Chondrocyte (in vitro differentiated cells): ENCODE measurements around the gene MICAL3. TPM values are rescaled to one million over a fixed set of nuclear protein-coding genes. Genes with fewer than 3 reads are reported as not detected.

Experiments used
- DNase-seq: peaks from one replicate; pipeline ENCODE4 v3.0.0; 2021; ENCODE audit warnings: mixed read lengths, low spot score
- H3K27ac Mint-ChIP-seq: one replicate; pipeline ENCODE4 v1.8.0; 2021; ENCODE audit warnings: mild to moderate bottlenecking, moderate library complexity, mixed read lengths; ENCODE audit not compliant: unreplicated experiment
- H3K27me3 Mint-ChIP-seq: 2 replicates; pipeline ENCODE4 v1.8.0; 2021; ENCODE audit warnings: low read depth, mixed read lengths
- H3K36me3 Mint-ChIP-seq: 2 replicates; pipeline ENCODE4 v1.8.0; 2021; ENCODE audit warnings: low read depth, mixed read lengths
- H3K4me1 Mint-ChIP-seq: 2 replicates; pipeline ENCODE4 v1.8.0; 2021; ENCODE audit warnings: low read depth, mild to moderate bottlenecking, mixed read lengths
- H3K4me3 Mint-ChIP-seq: one replicate; pipeline ENCODE4 v1.8.0; 2021; ENCODE audit warnings: mild to moderate bottlenecking, moderate library complexity, mixed read lengths; ENCODE audit not compliant: unreplicated experiment
- H3K9me3 Mint-ChIP-seq: 2 replicates; pipeline ENCODE4 v1.8.0; 2021; ENCODE audit warnings: low read depth, mixed read lengths
- total RNA-seq: library from RNA; stranded (reverse); gene quantifications from 3 replicates; pipeline ENCODE4 v1.2.1, GENCODE V29; 2021
- TF ChIP-seq, protein P1 (sequence below): fragments of 200-600 bp; sonication (generic); IDR thresholded peaks from 2 replicates; pipeline ENCODE4 v1.5.0; 2021; ENCODE audit warnings: antibody characterized with exemption, mild to moderate bottlenecking, moderate library complexity

The MICAL3 gene
- total RNA-seq, 1 donor from 2014 or later, result 68.2 TPM

DNA sequence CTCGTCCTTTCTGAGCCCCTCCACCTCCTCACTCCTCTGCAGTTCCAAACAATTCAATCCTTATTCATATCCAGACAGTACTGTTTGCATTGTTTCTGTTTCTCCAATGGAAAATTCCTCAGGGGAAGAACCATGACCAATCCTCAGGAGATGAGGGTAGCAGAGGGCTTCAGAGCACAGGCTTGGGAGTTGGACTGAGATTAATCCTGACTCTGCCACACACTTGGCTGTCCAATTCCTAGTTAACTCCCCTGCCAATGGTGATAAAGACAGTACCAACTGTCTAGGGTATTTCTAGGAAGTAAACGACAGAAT is 58.0 kb downstream of the MICAL3 start:
- peaks cover 2% of the 10 kb centered on the region for H3K36me3 Mint-ChIP-seq
- no peak for DNase-seq
- H3K27ac Mint-ChIP-seq, result no peak overlapping the region
- H3K27me3 Mint-ChIP-seq, result no peaks in the 10 kb centered on the region
- peaks cover 49% of the 10 kb centered on the region for H3K4me1 Mint-ChIP-seq
- TF ChIP-seq, protein P1, sequence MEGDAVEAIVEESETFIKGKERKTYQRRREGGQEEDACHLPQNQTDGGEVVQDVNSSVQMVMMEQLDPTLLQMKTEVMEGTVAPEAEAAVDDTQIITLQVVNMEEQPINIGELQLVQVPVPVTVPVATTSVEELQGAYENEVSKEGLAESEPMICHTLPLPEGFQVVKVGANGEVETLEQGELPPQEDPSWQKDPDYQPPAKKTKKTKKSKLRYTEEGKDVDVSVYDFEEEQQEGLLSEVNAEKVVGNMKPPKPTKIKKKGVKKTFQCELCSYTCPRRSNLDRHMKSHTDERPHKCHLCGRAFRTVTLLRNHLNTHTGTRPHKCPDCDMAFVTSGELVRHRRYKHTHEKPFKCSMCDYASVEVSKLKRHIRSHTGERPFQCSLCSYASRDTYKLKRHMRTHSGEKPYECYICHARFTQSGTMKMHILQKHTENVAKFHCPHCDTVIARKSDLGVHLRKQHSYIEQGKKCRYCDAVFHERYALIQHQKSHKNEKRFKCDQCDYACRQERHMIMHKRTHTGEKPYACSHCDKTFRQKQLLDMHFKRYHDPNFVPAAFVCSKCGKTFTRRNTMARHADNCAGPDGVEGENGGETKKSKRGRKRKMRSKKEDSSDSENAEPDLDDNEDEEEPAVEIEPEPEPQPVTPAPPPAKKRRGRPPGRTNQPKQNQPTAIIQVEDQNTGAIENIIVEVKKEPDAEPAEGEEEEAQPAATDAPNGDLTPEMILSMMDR, result no peak
- H3K9me3 Mint-ChIP-seq, result no peaks in the 10 kb centered on the region
- H3K4me3 Mint-ChIP-seq, result no peak overlapping the region

DNA sequence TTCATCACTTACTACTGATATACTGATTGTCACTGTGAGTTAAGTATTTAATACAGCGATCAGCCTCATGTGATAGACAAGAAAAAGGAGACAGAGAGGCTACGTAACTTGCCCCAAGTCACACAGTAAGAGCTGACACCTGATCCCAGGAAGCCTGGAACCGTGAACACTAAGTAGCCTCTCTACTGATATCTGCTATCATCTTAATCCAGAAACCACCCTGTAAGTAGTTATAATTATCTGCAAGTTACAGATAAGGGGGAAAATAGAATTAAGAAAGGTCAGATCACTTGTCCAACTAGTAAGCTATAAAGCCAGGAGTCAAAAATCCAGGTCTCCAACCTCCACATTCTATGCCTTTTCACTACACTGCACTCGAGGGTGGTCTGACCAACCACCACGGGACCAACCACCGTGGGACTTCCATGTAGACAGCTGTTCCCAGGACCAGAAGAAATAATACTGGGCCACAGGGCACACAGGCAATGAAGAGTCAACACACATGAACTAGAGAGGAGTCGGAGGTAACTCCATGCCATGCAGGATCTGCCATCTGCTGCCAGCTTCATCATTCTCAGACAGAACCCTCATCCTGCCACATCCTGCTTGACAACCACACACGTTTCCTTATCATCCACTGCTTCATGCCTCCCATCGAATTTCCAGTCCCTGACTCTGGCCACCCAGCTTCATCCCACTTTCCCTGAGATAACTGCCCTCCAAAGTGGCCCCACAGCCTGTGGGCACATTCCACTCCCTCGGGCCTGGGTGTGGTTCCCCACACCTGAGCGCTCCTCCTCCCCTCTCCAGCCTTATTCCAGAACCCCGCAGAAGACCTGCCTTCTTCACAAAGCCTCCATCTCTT is 58.6 kb downstream of the MICAL3 start:
- no peak overlapping the region for H3K27ac Mint-ChIP-seq
- TF ChIP-seq, protein P1, result no peak
- H3K27me3 Mint-ChIP-seq, result no peaks in the 10 kb centered on the region
- H3K36me3 Mint-ChIP-seq, result peaks cover 2% of the 10 kb centered on the region
- H3K4me3 Mint-ChIP-seq, result no peak overlapping the region
- H3K9me3 Mint-ChIP-seq, result no peaks in the 10 kb centered on the region
- no peak for DNase-seq
- peaks cover 48% of the 10 kb centered on the region for H3K4me1 Mint-ChIP-seq

DNA sequence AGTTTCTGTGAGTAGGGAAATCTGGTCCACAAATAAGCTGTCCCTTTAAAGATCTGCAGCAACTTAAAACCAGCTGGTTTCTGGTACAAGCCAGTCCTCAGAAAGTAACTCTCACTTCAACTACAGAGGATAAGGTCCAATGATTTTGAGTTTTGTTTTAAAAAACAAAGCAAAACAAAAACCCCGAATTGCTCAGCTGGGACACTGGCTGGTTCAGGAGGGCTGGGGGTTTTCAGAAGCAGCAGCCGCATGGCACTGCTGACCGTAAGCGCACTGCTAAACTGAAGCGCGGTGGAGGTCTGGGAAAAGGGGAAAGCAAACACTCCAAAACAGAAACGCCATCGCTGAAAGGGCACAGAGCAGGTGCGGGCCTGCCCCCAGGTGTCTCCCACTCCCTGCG is 59.7 kb downstream of the MICAL3 start:
- DNase-seq, result no peak
- peaks cover 2% of the 10 kb centered on the region for H3K36me3 Mint-ChIP-seq
- no peaks in the 10 kb centered on the region for H3K27me3 Mint-ChIP-seq
- H3K9me3 Mint-ChIP-seq, result no peaks in the 10 kb centered on the region
- H3K4me1 Mint-ChIP-seq, result peaks cover 36% of the 10 kb centered on the region
- H3K4me3 Mint-ChIP-seq, result no peak overlapping the region
- no peak overlapping the region for H3K27ac Mint-ChIP-seq
- TF ChIP-seq, protein P1, result no peak

DNA sequence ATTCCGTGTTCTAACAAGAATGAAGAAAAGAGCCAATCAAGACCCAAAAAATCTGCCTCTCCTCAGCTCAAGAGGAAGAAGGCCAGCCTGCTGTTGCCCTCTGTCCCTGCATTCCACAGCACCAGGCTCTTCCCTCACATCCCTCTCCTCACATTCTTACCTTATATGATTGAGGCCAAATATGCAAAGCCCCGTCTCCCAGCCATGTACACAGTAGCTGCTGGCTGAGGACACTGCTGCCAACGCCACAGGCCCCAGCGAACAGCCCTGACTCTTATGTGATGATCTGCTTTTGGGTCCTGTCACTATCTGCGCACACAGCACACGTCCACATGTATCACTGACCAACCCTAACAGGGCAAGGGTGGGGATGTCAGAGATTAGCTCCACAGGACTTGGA is 60.2 kb downstream of the MICAL3 start:
- no peak for DNase-seq
- TF ChIP-seq, protein P1, result no peak
- Mint-ChIP-seq H3K4me1 (peaks cover 32% of the 10 kb centered on the region), H3K27me3 (no peaks in the 10 kb centered on the region), H3K4me3 (no peak overlapping the region), H3K36me3 (peaks cover 2% of the 10 kb centered on the region), H3K27ac (peak overlapping the region; percentile 45), H3K9me3 (no peaks in the 10 kb centered on the region)

DNA sequence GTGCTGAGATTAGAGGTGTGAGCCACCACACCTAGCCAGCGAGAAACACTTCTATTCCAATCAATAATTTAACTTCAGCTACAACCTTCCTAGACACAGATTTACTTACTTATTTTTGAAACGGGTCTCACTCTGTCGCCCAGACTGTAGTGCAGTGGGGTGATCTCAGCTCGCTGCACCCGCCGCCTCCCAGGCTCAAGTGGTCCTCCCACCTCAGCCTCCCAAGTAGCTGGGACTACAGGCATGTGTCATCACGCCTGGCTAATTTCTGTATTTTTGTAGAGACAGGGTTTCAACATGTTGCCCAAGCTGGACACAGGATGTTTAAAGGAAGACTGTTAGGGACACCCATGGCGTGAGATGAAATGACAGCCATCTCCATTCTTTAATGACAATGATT is 61.3 kb downstream of the MICAL3 start:
- H3K36me3 Mint-ChIP-seq, result peaks cover 1% of the 10 kb centered on the region
- no peak for DNase-seq

More for the DNA sequence above, 61.3 kb downstream of the MICAL3 start:
- Mint-ChIP-seq H3K9me3 (no peaks in the 10 kb centered on the region), H3K4me3 (no peak overlapping the region), H3K4me1 (peaks cover 30% of the 10 kb centered on the region), H3K27ac (no peak overlapping the region), H3K27me3 (no peaks in the 10 kb centered on the region)
- TF ChIP-seq, protein P1, result no peak
